ENCODE results near the gene PHAF1.

DNA sequence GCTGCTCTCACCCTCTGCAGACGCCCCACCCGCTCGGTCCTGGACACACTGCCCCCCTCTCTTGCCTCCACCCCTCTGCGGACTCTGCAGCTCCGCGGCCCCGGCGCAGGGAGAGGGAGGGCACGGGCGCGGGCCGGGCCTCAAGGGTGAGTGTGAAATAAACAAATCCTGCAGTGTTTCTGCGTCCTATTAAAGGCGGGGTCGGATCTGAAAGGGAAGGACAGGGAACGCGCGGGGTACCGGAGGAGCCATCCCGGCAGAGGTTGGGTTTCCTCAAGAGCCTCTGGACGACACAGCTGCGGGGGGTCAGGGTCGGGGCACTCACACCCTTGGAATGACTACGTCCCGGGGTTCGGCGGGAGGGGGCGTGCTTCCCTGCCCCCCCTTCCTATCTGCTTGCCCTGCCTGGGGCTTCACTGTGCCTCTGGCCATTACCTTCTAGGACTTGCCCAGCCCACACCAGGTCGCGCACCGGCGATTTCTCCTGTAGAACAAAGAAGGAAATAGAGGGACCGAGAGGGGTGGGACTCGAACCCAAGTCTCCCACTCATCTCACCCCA lies 54.3 kb downstream of the PHAF1 start:
- TF ChIP-seq EZH2 (IDR thresholded peaks at IDR 0.05) (no peak), POLR2AphosphoS5 (IDR thresholded peaks at IDR 0.05; ENCODE audit: borderline replicate concordance, low read depth, low read length) (no peak), FOXP2 (optimal IDR thresholded peaks at IDR 0.05; ENCODE audit: control extremely low read depth, extremely low read length, insufficient read depth) (no peak)
